HG03432 (cell line): ENCODE data around the gene NELFB.
"Not testable (repeated sequence)": the region's sequence is repeated elsewhere in the genome, so short reads cannot be mapped to it uniquely, and the experiment has no call there.

Source experiments
- ATAC-seq: cut with Tn5 transposase; IDR thresholded peaks from one replicate; pipeline ENCODE4 v1.9.1; 2021; ENCODE audit warnings: mild to moderate bottlenecking, moderate library complexity; ENCODE audit not compliant: unreplicated experiment

The NELFB gene

GRCh38 chr9:137247135-137247915 lies 7.8 kb upstream of the NELFB start:
- no peak for ATAC-seq

- no peak for ATAC-seq
Measured at GRCh38 chr9:137247916-137248175, 7.3 kb upstream of the NELFB start.

DNA sequence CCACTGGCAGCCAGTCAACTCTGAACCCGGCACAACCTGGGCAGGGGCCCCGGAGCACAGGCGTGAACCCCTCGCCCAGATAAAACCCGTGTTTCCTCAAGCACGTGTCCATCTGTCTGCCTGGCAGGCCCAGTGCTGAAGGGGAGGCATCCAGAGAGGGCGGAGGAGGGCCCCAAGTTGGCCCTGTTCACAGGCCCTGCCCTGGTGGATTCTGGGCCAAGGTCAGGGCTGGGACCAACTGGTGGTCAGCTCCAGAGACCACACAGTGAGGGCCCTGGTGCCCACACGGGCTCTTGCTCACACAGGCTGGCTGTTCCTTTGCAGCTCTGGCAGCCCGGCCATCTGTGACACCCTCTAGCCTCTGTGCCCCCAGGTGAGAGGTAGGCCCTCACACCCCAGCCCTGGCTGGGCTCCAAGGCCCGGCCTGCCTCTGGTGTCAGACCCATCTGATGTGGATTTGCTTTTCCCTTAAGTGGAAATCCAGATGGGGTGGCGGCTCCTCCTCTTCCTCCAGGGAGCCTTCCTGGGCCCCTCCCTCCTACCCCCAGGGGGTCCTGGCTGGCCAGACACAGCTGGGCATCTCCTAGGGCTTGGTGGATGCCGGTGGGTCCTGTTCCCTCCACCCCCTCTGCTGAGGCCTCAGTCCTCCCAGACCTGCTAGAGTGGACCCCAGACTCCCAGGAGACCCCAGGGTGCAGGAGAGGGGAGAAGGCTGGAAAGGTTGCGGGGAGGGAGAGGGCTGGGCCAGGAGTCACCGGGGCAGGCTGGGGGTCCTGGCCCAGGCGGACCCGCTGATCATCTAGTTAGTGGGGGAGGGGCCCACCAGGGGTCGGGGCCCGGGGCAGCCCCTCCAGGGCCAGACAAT lies 4.6 kb upstream of the NELFB start:
- no peak for ATAC-seq

- no peak for ATAC-seq
Measured at GRCh38 chr9:137251194-137251461, 4.0 kb upstream of the NELFB start, which contains the start of gene STPG3. Gene STPG3, plus strand, starts transcription at chr9:137251286. Its CDS starts 1 bp downstream, at chr9:137251287.

GRCh38 chr9:137251490-137252268 lies 3.4 kb upstream of the NELFB start:
- ATAC-seq: no peak

DNA sequence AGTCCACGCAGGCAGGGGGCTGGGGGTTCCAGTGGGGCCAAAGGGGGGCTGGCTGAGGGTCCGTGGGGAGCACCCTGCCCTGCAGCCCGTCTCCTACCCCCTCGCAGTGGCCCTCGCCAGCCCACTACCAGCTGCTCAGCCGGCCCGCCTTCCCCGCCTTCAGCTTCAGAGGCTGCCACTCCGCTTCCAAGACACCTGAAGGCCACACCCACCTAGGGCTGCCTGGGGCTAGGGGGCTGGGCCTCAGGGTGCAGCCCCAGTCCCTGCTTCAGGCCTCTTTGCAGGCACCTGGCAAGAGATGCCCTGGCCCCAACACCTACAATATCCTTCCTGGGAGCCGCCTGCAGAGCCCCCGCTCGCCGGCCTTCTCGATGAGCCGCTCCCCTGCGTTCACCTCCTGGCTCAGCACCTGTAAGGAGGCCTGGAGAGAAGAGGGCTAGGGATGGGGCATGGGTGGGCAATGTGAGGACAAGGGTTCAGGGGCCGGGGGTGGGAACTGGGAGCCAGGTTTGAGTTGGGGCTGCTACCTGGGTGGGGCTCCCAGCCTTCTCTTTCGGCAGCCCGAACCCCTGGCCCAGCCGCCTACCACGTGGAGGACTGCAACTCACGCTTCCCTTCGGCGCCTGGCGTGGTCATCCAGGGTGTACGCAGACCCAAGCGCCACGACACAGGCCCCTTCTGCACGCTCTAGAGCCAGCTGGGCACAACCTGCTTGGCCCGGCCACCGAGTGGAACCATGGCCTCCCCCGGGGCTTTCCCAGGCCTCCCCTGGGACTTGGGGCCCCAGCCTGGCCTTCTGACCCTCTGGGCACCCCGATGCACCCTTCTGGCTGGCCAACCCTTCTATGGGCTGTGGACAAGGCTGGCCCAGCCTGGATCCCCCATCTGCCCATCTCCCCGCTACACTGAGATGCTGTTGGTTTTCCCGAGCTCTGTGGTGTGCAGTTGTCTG lies 2.3 kb upstream of the NELFB start:
- ATAC-seq: no peak

DNA sequence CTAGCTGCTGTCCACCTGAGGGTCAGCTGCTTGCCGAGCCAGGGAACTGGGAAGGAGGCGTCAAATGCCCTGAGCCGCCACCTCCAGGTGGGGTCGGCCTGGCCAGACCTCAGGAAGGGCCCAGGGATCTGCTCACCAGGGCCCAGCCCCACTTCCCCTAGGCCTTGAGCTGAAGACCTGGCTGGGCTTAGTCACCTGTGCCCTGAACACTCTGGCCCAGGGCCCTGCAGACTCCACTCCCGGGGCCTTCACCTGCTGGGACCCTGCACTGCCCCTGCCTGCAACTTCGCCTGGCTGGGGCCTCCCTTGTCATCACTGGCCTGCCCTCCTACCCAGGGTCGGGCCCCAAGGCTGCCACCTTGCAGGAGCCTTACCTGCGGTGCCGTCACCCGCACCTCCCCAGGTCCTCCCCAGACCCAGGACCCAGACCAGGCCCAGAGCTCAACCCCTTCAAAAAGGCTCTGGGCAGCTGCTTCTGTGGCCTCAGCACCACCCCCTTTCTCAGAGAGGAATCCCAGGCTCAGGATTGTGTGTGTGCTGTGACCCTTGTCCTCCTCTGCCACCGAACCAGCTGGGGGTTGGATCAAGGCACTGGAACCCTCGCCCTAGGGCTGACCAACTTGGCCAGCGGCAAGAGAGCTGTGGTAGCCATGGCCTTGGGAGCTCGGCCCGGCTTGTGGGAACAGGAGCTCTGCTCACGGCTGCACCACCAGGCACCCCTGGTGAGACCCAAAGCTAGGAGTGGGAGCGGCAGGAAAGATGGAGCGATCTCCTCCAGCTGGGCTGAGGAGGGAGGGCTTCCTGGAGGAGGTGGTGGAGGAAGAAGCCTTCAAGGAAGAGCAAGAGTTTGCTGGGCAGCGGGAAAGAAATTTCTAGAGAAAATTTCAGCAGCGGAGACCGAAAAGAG lies 1.2 kb upstream of the NELFB start:
- ATAC-seq: no peak

- no peak for ATAC-seq
Measured at GRCh38 chr9:137255448-137256114, 454 bp downstream of the NELFB start.

DNA sequence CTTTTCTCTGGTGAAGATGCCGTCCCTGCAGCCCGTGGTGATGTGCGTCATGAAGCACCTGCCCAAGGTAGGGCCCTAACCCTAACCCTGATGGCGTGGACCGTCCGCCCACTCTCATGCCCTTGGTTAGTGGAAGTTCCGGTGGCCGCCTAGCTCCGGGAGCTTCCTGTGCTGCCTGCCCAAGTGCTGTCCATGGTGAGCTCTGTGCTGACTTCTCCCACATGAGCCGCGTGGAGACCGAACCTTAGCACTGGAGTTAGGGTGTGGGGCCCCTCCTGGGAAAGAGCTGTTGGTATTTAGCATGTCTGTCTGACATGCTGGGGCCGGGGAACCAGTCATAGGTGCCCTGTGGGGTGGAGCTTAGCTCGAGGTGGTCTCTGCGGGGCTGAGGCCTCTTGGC lies 1.2 kb downstream of the NELFB start:
- no peak for ATAC-seq

DNA sequence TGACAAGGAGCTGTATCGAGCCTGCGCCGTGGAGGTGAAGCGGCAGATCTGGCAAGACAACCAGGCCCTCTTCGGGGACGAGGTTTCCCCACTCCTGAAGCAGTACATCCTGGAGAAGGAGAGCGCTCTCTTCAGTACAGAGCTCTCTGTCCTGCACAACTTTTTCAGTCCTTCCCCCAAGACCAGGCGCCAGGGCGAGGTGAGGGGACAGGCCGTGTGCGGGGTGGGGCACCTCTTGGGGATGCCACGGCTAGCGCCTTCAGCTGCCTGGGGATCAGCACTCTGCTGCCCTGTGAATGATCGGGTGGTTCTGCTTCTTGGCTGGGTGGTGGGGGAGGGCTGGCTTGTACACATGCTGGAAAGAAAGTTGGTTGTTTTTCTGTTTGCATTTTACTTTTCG lies 1.7 kb downstream of the NELFB start:
- ATAC-seq: no peak

DNA sequence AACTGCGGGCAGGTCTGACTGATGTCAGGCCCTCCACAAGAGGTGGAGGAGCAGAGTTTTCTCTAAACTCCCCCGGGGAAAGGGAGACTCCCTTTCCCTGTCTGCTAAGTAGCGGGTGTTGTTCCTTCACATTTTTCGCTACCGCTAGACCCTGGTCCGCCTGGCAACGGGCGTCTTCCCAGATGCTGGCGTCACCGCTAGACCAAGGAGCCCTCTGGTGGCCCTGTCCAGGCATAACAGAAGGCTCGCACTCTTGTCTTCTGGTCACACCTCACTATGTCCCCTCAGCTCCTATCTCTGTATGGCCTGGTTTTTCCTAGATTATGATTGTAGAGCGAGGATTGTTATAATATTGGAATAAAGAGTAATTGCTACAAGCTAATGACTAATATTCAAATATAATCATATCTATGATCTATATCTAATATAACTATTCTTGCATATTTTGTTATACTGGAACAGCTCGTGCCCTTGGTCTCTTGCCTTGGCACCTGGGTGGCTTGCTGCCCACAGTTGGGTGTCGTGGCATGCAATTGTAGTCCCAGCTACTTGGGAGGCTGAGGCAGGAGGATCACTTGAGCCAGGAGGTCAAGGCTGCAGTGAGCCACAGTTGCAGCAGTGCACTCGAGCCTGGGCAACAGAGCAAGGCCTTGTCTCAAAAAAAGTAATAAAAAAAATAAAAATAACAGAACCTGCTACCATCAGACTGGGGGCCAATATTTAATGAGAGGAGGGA lies 7.2 kb downstream of the NELFB start:
- ATAC-seq: not testable (repeated sequence)

- ATAC-seq: no peak
Measured at GRCh38 chr9:137262909-137263285, 7.8 kb downstream of the NELFB start.

- ATAC-seq: no peak
Measured at GRCh38 chr9:137263506-137263905, 8.4 kb downstream of the NELFB start.

GRCh38 chr9:137264067-137264466 lies 8.9 kb downstream of the NELFB start:
- no peak for ATAC-seq

GRCh38 chr9:137265496-137266161 lies 10.5 kb downstream of the NELFB start:
- no peak for ATAC-seq

DNA sequence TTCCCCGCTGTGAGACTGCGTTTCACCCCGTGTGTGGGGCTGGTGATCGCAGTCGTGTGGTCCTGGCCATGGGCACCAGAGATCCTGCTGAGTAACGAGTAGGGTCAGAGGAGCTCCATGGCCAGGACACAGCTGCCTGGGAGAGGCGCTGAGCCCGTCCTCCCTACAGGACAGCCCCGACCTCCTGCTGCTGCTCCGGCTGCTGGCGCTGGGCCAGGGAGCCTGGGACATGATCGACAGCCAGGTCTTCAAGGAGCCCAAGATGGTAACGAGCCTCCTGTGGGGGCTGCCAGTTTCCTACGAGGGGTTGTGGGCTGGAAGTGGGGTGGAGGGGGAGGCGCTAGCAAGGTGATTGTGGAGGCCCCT lies 11.0 kb downstream of the NELFB start:
- no peak for ATAC-seq

GRCh38 chr9:137266585-137267453 lies 11.7 kb downstream of the NELFB start:
- ATAC-seq: no peak
